ENCODE measurements around the gene TP53AIP1. TPM values are rescaled to one million over a fixed set of nuclear protein-coding genes. Genes with fewer than 3 reads are reported as not detected.

Gene TP53AIP1
- polyA plus RNA-seq, 2 of the 4 experiments (the other 2 are of a cell fraction), result 0.03 to 0.08 TPM

DNA sequence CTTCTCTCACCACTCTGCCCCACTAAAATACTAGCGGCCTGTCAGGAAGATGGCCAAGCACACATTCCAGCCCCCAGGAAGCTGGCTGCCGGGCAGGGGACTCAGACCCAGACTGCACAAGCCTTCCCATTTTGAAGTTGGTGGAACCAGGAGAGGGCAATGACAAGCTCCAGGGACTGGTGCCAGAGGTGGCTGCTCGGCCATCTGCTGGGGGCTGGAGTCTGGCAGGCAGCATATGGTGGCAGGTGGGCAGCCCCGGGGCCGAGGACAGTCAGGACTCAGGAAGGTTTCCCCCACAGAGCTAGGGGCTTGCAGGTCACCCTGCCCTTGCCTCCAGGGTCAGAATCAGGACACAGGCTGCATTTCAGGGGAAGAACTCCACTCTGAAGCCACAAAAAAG is 28.9 kb downstream of the TP53AIP1 start (continued):
- TF ChIP-seq, protein P1, sequence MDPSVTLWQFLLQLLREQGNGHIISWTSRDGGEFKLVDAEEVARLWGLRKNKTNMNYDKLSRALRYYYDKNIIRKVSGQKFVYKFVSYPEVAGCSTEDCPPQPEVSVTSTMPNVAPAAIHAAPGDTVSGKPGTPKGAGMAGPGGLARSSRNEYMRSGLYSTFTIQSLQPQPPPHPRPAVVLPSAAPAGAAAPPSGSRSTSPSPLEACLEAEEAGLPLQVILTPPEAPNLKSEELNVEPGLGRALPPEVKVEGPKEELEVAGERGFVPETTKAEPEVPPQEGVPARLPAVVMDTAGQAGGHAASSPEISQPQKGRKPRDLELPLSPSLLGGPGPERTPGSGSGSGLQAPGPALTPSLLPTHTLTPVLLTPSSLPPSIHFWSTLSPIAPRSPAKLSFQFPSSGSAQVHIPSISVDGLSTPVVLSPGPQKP (IDR thresholded peaks at IDR 0.05; ENCODE audit: low read depth, low read length), result no peak
- TF ChIP-seq ZSCAN20 (CRISPR knock-in tag; IDR thresholded peaks at IDR 0.05) (no peak), GATA3 (IDR thresholded peaks at IDR 0.05; ENCODE audit: borderline replicate concordance) (no peak)

DNA sequence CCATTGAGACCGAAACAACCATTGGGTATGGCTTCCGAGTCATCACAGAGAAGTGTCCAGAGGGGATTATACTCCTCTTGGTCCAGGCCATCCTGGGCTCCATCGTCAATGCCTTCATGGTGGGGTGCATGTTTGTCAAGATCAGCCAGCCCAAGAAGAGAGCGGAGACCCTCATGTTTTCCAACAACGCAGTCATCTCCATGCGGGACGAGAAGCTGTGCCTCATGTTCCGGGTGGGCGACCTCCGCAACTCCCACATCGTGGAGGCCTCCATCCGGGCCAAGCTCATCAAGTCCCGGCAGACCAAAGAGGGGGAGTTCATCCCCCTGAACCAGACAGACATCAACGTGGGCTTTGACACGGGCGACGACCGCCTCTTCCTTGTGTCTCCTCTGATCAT is 31.0 kb downstream of the TP53AIP1 start:
- no peak for FAIRE-seq
- H3K4me3 ChIP-seq, result no peak overlapping the region
- DNase-seq (ENCODE audit: low read depth in 1 of 2, low spot score in 1 of 2), result no peak
- 71% methylated on average over 18 of the region's 18 CpGs for WGBS (ENCODE audit: missing lambda C conversion rate)
- ChIA-PET CTCF (no interaction called here), POLR2A (no interaction called here)
- TF ChIP-seq JUN (IDR thresholded peaks at IDR 0.05), result no peak
- no peak for TF ChIP-seq RCOR1 (IDR thresholded peaks at IDR 0.05; ENCODE audit: low read depth, low read length)
- TF ChIP-seq, protein P2, sequence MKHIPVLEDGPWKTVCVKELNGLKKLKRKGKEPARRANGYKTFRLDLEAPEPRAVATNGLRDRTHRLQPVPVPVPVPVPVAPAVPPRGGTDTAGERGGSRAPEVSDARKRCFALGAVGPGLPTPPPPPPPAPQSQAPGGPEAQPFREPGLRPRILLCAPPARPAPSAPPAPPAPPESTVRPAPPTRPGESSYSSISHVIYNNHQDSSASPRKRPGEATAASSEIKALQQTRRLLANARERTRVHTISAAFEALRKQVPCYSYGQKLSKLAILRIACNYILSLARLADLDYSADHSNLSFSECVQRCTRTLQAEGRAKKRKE (CRISPR knock-in tag; IDR thresholded peaks at IDR 0.05; ENCODE audit: low read depth), result no peak
- no peak for TF ChIP-seq CHD2 (IDR thresholded peaks at IDR 0.05; ENCODE audit: low read length, partially characterized antibody)
- TF ChIP-seq, protein P3, sequence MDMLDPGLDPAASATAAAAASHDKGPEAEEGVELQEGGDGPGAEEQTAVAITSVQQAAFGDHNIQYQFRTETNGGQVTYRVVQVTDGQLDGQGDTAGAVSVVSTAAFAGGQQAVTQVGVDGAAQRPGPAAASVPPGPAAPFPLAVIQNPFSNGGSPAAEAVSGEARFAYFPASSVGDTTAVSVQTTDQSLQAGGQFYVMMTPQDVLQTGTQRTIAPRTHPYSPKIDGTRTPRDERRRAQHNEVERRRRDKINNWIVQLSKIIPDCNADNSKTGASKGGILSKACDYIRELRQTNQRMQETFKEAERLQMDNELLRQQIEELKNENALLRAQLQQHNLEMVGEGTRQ (IDR thresholded peaks at IDR 0.05), result no peak
- no peak for TF ChIP-seq RFX5 (IDR thresholded peaks at IDR 0.05)
- no peak for TF ChIP-seq TP53 (CRISPR knock-in tag; IDR thresholded peaks at IDR 0.05)
- no peak for ATAC-seq
- no peak overlapping the region for H3K27ac ChIP-seq
- no peaks in the 10 kb centered on the region for H3K9me3 ChIP-seq
- H3K4me2 ChIP-seq, result no peak overlapping the region
- H3K4me1 ChIP-seq, result peaks cover 15% of the 10 kb centered on the region

DNA sequence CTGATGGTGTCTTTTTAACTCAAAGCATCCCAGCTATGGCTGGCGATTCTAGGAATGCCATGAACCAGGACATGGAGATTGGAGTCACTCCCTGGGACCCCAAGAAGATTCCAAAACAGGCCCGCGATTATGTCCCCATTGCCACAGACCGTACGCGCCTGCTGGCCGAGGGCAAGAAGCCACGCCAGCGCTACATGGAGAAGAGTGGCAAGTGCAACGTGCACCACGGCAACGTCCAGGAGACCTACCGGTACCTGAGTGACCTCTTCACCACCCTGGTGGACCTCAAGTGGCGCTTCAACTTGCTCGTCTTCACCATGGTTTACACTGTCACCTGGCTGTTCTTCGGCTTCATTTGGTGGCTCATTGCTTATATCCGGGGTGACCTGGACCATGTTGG is 31.4 kb downstream of the TP53AIP1 start:
- peaks cover 15% of the 10 kb centered on the region for H3K4me1 ChIP-seq
- H3K4me2 ChIP-seq, result no peak overlapping the region
- ATAC-seq (no peak), DNase-seq (ENCODE audit: low read depth in 1 of 2, low spot score in 1 of 2) (no peak), FAIRE-seq (no peak)
- H3K4me3 ChIP-seq, result no peak overlapping the region
- H3K27ac ChIP-seq, result no peak overlapping the region
- TF ChIP-seq CHD2 (IDR thresholded peaks at IDR 0.05; ENCODE audit: low read length, partially characterized antibody), result no peak
- TF ChIP-seq JUN (IDR thresholded peaks at IDR 0.05), result no peak
- no peak for TF ChIP-seq CEBPB (IDR thresholded peaks at IDR 0.05)
- TF ChIP-seq POLR2AphosphoS2 (conservative IDR thresholded peaks at IDR 0.05; ENCODE audit: low read length), result no peak
- no peak for TF ChIP-seq NFE2L2 (conservative IDR thresholded peaks at IDR 0.05; ENCODE audit: low read length)
- no peak for TF ChIP-seq ZC3H11A (IDR thresholded peaks at IDR 0.05)
- TF ChIP-seq GATA3 (IDR thresholded peaks at IDR 0.05; ENCODE audit: borderline replicate concordance), result no peak
- TF ChIP-seq SREBF2 (IDR thresholded peaks at IDR 0.05), result no peak
- no peak for TF ChIP-seq RNF2 (IDR thresholded peaks at IDR 0.05; ENCODE audit: borderline replicate concordance, low read depth)
- TF ChIP-seq CBX8 (IDR thresholded peaks at IDR 0.05), result no peak
- TF ChIP-seq HOXB5 (CRISPR knock-in tag; IDR thresholded peaks at IDR 0.05), result no peak
- no peak for TF ChIP-seq HEYL (CRISPR knock-in tag; IDR thresholded peaks at IDR 0.05)
- no peaks in the 10 kb centered on the region for H3K9me3 ChIP-seq
- ChIA-PET POLR2A (interaction anchor here (0.5 kb wide), 2 partner anchors 132 to 950 kb away, joined by 3 to 7 read pairs; no protein-coding TSS in a partner anchor), CTCF (interaction anchor here (0.6 kb wide), 2 partner anchors 81 to 970 kb away, joined by 3 to 5 read pairs; no protein-coding TSS in a partner anchor)
- 85% methylated on average over 16 of the region's 17 CpGs for WGBS (ENCODE audit: missing lambda C conversion rate)

DNA sequence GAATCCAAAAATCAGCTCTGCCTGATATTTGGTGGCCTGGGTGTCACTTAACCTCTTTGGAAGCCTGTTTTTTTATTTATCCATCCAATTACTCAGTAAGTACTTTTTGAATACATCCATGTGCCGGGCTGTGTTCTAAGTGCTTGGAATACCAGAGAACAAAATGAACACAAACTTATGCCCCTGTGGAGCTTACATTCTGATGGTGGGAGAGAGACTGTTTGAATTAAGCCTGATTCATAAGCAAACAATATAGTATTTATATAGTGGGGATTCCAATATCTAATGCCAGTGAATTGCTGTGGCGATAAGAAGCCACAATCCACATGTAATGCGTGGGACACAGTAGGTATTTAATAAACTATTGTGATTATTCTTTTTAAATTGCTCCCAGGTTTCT is 32.1 kb downstream of the TP53AIP1 start:
- ChIA-PET POLR2A (interaction anchor here (0.5 kb wide), 1 partner anchor 132 kb away, joined by 7 read pairs; no protein-coding TSS in a partner anchor), CTCF (interaction anchor here (0.6 to 5.1 kb wide), 3 partner anchors 25 to 82 kb away, joined by 4 to 57 read pairs (median 5); no protein-coding TSS in a partner anchor)
- H3K4me1 ChIP-seq, result peaks cover 15% of the 10 kb centered on the region
- ATAC-seq (no peak), DNase-seq (ENCODE audit: low read depth in 1 of 2, low spot score in 1 of 2) (no peak), FAIRE-seq (no peak)
- no peak overlapping the region for H3K4me2 ChIP-seq
- H3K9me3 ChIP-seq, result no peaks in the 10 kb centered on the region
- H3K27ac ChIP-seq, result no peak overlapping the region
- no peak for TF ChIP-seq SMC3 (IDR thresholded peaks at IDR 0.05)
- no peak overlapping the region for H3K4me3 ChIP-seq
- 81% methylated on average over 3 of the region's 3 CpGs for WGBS (ENCODE audit: missing lambda C conversion rate)

All from A549 (cell line).